ENCODE data around the gene NPAS3.
A peak's percentile ranks its signal among the peaks of the same experiment; 100 is the strongest.

The NPAS3 gene

DNA sequence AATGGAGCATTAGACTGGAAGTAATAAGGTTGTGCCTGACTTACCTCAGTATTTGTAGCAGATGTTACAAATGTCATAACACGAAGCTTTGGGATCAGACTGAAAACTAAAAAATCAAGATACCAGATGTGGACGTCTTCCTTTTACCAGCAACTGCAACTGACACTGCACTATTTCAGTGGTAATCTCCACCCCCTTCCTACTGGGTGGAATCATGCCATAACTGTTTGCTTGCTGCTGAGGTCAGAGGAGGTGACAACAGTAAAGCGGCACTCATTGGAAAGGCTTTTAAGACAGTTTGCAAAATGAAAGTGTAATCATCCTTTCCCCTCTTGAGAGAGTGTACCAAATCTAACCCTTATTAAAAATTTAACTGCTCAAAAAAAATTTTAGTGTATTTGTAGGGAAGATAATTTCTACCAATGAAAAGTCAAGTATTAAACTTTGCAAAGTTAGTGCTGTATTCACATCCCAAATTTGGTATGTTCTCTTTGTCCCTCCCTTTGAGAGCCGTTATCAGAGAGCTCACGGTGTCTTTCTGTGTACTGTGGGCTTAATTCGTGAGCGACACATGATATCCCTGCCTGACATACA lies 420.7 kb downstream of the NPAS3 start:
- DNase-seq (ENCODE audit: extremely low spot score) = no peak
- TF ChIP-seq, protein P1, sequence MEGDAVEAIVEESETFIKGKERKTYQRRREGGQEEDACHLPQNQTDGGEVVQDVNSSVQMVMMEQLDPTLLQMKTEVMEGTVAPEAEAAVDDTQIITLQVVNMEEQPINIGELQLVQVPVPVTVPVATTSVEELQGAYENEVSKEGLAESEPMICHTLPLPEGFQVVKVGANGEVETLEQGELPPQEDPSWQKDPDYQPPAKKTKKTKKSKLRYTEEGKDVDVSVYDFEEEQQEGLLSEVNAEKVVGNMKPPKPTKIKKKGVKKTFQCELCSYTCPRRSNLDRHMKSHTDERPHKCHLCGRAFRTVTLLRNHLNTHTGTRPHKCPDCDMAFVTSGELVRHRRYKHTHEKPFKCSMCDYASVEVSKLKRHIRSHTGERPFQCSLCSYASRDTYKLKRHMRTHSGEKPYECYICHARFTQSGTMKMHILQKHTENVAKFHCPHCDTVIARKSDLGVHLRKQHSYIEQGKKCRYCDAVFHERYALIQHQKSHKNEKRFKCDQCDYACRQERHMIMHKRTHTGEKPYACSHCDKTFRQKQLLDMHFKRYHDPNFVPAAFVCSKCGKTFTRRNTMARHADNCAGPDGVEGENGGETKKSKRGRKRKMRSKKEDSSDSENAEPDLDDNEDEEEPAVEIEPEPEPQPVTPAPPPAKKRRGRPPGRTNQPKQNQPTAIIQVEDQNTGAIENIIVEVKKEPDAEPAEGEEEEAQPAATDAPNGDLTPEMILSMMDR (IDR thresholded peaks at IDR 0.05; ENCODE audit: control extremely low read depth, extremely low read depth, low read depth, missing control alignments) = no peak
- CTCF ChIA-PET = interaction anchor here (1.0 kb wide), 1 partner anchor 15 kb away, joined by 3 read pairs; no protein-coding TSS in a partner anchor
- POLR2A ChIA-PET = no interaction called here

DNA sequence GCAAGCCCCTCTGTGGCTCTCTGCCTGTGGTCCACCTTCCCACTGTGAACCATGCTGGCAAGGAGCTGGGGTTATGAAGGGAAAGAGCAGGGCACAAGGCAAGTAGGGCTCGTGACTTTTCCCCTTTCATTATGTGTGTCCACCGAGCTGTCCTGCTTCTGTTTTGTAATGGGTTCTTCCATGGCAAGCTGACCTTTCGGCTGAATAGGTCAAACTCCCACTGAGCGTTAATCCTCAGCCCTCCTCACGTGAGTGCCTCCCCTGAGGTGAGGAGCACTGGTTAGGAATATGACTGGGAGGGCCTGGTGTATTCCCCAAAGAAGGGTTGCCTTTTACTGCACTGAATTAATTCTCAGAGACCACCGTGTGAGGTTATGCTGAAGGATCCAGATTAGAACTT lies 424.3 kb downstream of the NPAS3 start:
- ChIA-PET POLR2A (no interaction called here), CTCF (no interaction called here)
- DNase-seq (ENCODE audit: extremely low spot score) = no peak
- TF ChIP-seq, protein P1 (IDR thresholded peaks at IDR 0.05; ENCODE audit: control extremely low read depth, extremely low read depth, low read depth, missing control alignments) = no peak

DNA sequence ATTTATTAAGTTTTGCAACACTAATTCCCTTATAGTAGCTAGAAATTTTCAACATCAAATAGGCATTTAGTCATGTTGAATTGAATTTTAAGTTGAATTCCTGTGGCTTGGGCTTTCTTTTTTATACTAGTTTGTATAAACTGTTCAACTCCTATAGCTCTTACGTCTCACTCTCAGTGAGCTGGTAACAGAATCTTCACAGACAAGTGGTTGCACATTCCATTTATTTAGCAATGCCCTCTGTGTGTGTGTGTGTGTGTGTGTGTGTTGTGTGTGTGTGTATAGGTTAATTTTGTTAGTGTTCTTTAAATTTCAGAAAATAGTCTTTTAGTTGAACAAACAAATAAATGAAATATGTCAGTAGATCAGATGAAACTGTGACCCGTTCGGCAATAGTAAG lies 425.0 kb downstream of the NPAS3 start:
- no peak for DNase-seq (ENCODE audit: extremely low spot score)
- TF ChIP-seq, protein P1 (IDR thresholded peaks at IDR 0.05; ENCODE audit: control extremely low read depth, extremely low read depth, low read depth, missing control alignments) = no peak
- ChIA-PET CTCF (no interaction called here), POLR2A (no interaction called here)

DNA sequence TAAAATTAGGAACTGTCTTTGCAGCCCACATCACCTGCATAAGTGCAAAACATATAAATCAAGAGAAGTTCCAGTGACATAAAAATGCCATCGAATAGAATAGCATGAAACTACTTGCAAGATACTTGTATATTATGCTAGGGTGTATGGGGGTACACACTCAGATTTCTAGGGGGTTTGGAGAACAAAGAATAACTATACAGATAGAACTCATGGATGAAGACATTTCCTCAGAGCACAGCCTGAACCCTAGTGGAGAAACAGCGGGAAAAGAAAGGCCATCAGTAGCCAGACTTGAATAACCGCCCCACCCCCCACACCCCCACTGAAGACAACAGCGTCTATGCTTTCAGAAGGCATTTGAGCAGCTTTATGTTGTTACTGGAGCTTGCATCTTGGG lies 425.8 kb downstream of the NPAS3 start:
- no peak for DNase-seq (ENCODE audit: extremely low spot score)
- ChIA-PET POLR2A (no interaction called here), CTCF (interaction anchor here (0.7 kb wide), 1 partner anchor 13 kb away, joined by 4 read pairs; no protein-coding TSS in a partner anchor)
- TF ChIP-seq, protein P1 (IDR thresholded peaks at IDR 0.05; ENCODE audit: control extremely low read depth, extremely low read depth, low read depth, missing control alignments) = no peak

DNA sequence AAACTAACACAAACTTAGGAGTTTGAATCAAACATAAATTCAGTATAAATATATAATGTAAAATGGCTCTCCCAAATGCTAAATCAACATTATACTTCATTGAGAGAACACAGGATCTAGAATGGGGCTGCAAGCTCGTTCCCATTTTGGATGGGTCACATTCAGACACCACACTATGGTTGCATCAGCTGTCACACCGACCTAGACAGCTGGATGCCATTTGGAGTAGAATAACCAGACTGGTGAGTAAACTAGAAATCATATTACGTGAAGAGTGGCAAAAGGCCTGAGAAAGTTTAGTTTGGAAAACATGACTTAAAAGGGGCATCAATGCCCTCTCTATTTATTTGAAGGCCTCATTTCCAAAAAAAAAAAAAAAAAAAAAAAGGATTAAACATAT lies 430.4 kb downstream of the NPAS3 start:
- TF ChIP-seq, protein P1 (IDR thresholded peaks at IDR 0.05; ENCODE audit: control extremely low read depth, extremely low read depth, low read depth, missing control alignments) = no peak
- POLR2A ChIA-PET = no interaction called here
- DNase-seq (ENCODE audit: extremely low spot score) = no peak
- CTCF ChIA-PET = no interaction called here

DNA sequence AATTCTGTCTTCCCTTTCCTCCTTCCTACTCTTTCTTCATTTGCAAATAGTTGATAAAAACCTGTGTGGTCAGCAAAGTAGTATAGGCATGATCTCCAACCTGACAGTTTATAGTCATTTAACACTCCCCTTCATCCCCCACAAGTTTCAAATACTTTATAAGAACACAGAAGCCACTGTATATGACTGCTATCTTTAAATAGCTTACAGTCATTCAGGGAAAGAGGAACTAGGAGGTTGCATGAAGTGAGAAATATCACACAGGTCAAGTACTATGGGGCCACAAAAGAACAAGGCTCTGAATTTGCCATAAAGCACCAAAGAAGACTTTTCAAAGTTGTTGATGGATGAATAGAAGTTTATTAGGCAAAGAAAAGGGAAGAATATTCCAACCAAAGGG lies 431.3 kb downstream of the NPAS3 start:
- CTCF ChIA-PET = no interaction called here
- DNase-seq (ENCODE audit: extremely low spot score) = peak; percentile 15
- TF ChIP-seq, protein P1 (IDR thresholded peaks at IDR 0.05; ENCODE audit: control extremely low read depth, extremely low read depth, low read depth, missing control alignments) = no peak
- POLR2A ChIA-PET = no interaction called here

DNA sequence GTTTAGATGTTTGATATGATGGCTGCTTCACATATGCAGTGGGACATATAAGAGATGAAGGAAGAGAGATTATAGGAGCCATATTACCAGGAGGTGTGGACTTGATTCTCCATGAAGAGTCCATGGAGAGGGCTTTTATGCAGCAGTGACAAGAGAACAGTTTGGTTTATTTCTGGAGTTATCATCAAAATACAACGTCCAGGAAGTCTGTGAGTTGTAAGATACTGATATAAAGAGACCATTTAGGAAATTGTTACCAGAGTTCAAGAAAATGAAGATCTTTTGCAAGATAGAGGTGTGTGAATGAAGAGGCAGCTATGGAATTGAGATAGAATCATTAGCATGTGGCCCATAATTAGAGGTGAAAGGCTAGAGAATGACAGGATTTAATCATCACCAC lies 431.7 kb downstream of the NPAS3 start:
- ChIA-PET POLR2A (no interaction called here), CTCF (no interaction called here)
- TF ChIP-seq, protein P1 (IDR thresholded peaks at IDR 0.05; ENCODE audit: control extremely low read depth, extremely low read depth, low read depth, missing control alignments) = no peak
- no peak for DNase-seq (ENCODE audit: extremely low spot score)
